Ishikawa (cell line): ENCODE data around the gene BTBD9.

Experiments used
- EP300 ChIP-seq: IDR thresholded peaks from 2 replicates; pipeline ENCODE4 v1.6.1; 2012; ENCODE audit warnings: borderline replicate concordance
- FOXM1 ChIP-seq: IDR thresholded peaks from 2 replicates; pipeline ENCODE4 v1.6.1; 2012; ENCODE audit warnings: low read depth, borderline replicate concordance
- MAX ChIP-seq: IDR thresholded peaks from 2 replicates; pipeline ENCODE4 v1.6.1; 2012
- NFIC ChIP-seq: IDR thresholded peaks from 2 replicates; pipeline ENCODE4 v1.6.1; 2012
- RAD21 ChIP-seq: IDR thresholded peaks from 2 replicates; pipeline ENCODE4 v1.6.1; 2012; ENCODE audit warnings: low read depth
- REST ChIP-seq: IDR thresholded peaks from 2 replicates; pipeline ENCODE4 v1.6.1; 2012; ENCODE audit warnings: low read depth, mild to moderate bottlenecking
- TAF1 ChIP-seq: IDR thresholded peaks from 2 replicates; pipeline ENCODE4 v1.6.1; 2012; ENCODE audit warnings: low read depth, mild to moderate bottlenecking
- TCF12 ChIP-seq: IDR thresholded peaks from 2 replicates; pipeline ENCODE4 v1.6.1; 2012; ENCODE audit warnings: low read depth
- USF1 ChIP-seq: IDR thresholded peaks from 2 replicates; pipeline ENCODE4 v1.6.1; 2012

GRCh38 chr6:38407192-38407591 is 232.5 kb downstream of the BTBD9 start:
- TF ChIP-seq MAX (no peak), USF1 (no peak), RAD21 (no peak), TCF12 (no peak), TAF1 (no peak), EP300 (no peak), NFIC (no peak), REST (no peak), FOXM1 (no peak)
